ENCODE results near the gene CEACAM3. TPM values are rescaled to one million over a fixed set of nuclear protein-coding genes. Genes with fewer than 3 reads are reported as not detected.
"Not testable (repeated sequence)": the region's sequence is repeated elsewhere in the genome, so short reads cannot be mapped to it uniquely, and the experiment has no call there.

Gene CEACAM3
- 3.3 TPM for total RNA-seq

- no peak for ATAC-seq
- intact Hi-C loops (cut with DNase I), result no loop called here
Measured at GRCh38 chr19:41796362-41796761, at the start of gene CEACAM3. TSS of gene CEACAM3 (plus strand) at chr19:41796587. CDS start at chr19:41796678, 91 bp downstream.

GRCh38 chr19:41746593-41747227 lies 49.7 kb upstream of the CEACAM3 start:
- no peak for ATAC-seq
- no peak for DNase-seq (ENCODE audit: low spot score)
- intact Hi-C loops (cut with DNase I), result no loop called here

More at GRCh38 chr19:41796362-41796761, at the start of gene CEACAM3:
- no peak for DNase-seq (ENCODE audit: low spot score)

DNA sequence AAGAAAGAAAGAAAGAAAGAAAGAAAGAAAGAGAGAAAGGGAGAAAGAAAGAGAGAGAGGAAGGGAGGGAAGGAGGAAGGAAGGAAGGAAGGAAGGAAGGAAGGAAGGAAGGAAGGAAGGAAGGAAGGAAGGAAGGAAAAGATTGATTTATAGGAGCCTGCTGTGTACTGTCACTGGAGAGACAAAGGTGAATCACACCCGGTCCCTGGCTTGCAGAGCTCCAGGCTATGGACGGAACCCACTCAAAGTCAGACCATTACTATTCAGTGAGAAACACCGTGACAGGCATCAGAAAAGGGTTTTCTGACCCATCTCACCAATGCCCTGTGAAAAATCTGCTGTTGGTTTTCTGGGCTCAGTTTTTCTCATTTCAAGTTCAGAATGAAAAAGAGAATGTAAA lies 48.4 kb upstream of the CEACAM3 start:
- intact Hi-C loops (cut with DNase I), result no loop called here
- no peak for ATAC-seq
- DNase-seq (ENCODE audit: low spot score), result no peak

- intact Hi-C loops (cut with DNase I); ATAC-seq; DNase-seq (ENCODE audit: low spot score): not testable (repeated sequence)
Measured at GRCh38 chr19:41750248-41751134, 45.9 kb upstream of the CEACAM3 start.

DNA sequence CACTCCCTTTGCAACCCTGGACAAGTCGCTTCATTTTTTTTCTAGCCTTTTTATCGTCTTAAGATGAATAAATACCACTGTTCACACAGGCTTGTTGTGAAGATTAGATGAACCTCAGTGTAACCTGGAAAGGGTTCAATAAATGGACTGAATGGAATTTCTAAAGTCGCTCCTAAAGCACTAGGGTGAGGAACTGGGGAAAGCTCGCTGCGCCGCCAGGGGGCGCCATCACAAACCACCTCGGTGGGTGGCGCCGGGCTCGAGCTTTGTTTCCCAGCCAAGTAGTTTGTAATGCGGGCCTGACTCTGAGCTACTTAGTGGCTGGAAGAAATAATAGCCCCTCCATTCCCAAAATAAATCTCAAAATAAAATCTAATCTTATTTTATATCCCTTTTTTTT lies 43.2 kb upstream of the CEACAM3 start:
- intact Hi-C loops (cut with DNase I), result no loop called here
- ATAC-seq, result no peak
- peak; percentile 65 for DNase-seq (ENCODE audit: low spot score)

- no peak for DNase-seq (ENCODE audit: low spot score)
- intact Hi-C loops (cut with DNase I), result no loop called here
- ATAC-seq, result peak; percentile 59
Measured at GRCh38 chr19:41753936-41754529, 42.4 kb upstream of the CEACAM3 start.

- ATAC-seq (no peak), DNase-seq (ENCODE audit: low spot score) (no peak)
- intact Hi-C loops (cut with DNase I), result no loop called here
Measured at GRCh38 chr19:41755328-41755913, 41.0 kb upstream of the CEACAM3 start, which contains the start of gene CEACAM6. TSS of gene CEACAM6 (plus strand) at chr19:41755530. CDS start at chr19:41755639, 109 bp downstream.

- intact Hi-C loops (cut with DNase I), result no loop called here
- no peak for ATAC-seq
- DNase-seq (ENCODE audit: low spot score), result no peak
Measured at GRCh38 chr19:41758846-41759245, 37.5 kb upstream of the CEACAM3 start.

GRCh38 chr19:41767115-41767514 lies 29.3 kb upstream of the CEACAM3 start:
- intact Hi-C loops (cut with DNase I), result no loop called here
- no peak for ATAC-seq
- DNase-seq (ENCODE audit: low spot score), result no peak

GRCh38 chr19:41768105-41768504 lies 28.3 kb upstream of the CEACAM3 start:
- intact Hi-C loops (cut with DNase I), result not testable (repeated sequence)

DNA sequence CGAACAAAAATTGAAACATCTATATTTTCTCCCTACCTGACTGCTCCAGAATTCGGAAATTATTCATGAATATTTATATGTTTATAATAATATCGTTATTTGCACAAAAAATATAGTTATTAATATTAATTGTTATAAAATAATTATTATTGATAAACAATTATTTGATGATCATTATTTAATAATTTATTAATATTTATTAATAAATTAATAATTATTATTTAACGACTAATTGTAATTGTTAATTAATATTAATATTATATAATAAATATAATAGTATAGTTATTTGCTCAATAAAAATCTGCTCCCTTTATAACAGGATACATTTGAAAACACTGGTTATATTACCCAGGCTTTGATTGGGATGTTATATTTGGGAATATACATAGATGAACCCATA lies 26.8 kb upstream of the CEACAM3 start:
- intact Hi-C loops (cut with DNase I), result no loop called here
- DNase-seq (ENCODE audit: low spot score) (no peak), ATAC-seq (no peak)

More at GRCh38 chr19:41768105-41768504, 28.3 kb upstream of the CEACAM3 start:
- ATAC-seq; DNase-seq (ENCODE audit: low spot score): not testable (repeated sequence)

DNA sequence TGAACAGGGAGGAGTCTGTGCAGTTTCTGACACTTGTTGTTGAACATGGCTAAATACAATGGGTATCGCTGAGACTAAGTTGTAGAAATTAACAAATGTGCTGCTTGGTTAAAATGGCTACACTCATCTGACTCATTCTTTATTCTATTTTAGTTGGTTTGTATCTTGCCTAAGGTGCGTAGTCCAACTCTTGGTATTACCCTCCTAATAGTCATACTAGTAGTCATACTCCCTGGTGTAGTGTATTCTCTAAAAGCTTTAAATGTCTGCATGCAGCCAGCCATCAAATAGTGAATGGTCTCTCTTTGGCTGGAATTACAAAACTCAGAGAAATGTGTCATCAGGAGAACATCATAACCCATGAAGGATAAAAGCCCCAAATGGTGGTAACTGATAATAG lies 25.0 kb upstream of the CEACAM3 start:
- intact Hi-C loops (cut with DNase I), result no loop called here
- DNase-seq (ENCODE audit: low spot score), result no peak
- no peak for ATAC-seq

GRCh38 chr19:41774515-41774980 lies 21.8 kb upstream of the CEACAM3 start:
- no peak for DNase-seq (ENCODE audit: low spot score)

GRCh38 chr19:41776700-41777099 lies 19.7 kb upstream of the CEACAM3 start:
- ATAC-seq, result no peak

More at GRCh38 chr19:41774515-41774980, 21.8 kb upstream of the CEACAM3 start:
- intact Hi-C loops (cut with DNase I), result no loop called here
- no peak for ATAC-seq

DNA sequence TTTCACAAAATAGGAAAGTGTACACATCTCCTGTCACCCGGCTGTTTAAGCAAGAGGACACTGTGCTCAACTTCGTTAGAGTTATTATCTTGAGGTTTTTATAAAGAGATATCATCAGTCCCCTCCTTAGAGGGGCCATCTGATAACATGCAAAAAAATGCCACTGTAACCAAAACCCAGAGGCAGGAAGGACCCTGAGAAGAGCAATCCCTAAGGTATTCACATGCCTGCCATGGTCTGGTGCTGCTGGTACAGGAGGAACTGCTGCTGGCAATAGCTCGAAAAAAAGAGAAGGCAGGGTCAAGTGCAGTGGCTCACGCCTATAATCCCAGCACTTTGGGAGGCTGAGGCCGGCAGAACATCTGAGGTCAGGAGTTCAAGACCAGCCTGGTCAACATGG lies 12.8 kb upstream of the CEACAM3 start:
- intact Hi-C loops (cut with DNase I), result no loop called here
- DNase-seq (ENCODE audit: low spot score) (no peak), ATAC-seq (no peak)

More at GRCh38 chr19:41776700-41777099, 19.7 kb upstream of the CEACAM3 start:
- DNase-seq (ENCODE audit: low spot score), result no peak
- intact Hi-C loops (cut with DNase I), result no loop called here

- DNase-seq (ENCODE audit: low spot score) (no peak), ATAC-seq (no peak)
- intact Hi-C loops (cut with DNase I), result no loop called here
Measured at GRCh38 chr19:41784312-41784711, 12.1 kb upstream of the CEACAM3 start.

DNA sequence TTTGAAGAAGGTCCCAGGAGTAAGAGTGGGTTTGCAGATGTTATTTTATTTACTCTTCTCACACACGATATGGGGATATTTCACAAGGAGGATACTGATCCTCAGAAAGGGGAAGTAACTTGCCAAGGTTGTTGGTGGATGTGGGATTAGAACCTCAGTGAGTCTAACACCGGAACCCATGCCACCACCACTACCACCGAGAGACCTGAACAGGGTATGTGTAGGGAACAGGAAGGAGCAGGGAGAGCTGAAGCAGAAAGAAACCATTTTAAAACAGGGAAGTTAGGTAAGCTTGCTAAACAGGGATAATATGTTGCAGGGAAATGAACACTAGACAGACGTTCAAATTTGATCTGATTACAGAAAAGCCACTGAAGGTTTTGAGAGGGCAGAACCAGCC lies 11.6 kb upstream of the CEACAM3 start:
- DNase-seq (ENCODE audit: low spot score) (no peak), ATAC-seq (no peak)
- intact Hi-C loops (cut with DNase I), result no loop called here

DNA sequence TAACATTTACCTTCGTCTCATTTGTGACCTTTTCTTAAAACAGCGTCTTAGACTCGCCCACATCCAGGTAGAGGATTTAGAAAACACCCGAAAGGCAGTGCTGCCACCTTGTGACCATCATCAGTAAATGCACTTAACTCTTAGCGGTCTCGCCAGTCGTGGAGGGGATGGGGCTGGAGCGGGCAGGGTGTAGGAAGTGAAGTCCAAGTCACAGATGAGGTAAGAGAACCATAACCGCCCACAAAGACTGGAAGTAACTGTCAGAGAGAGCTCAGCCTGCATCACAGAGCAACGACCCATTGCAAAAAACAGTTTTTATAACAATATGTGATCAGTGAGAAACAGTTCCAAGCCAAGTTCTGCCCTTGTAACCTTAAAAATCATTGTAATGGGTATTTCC lies 10.7 kb upstream of the CEACAM3 start:
- DNase-seq (ENCODE audit: low spot score) (peak; percentile 61), ATAC-seq (no peak)
- intact Hi-C loops (cut with DNase I), result no loop called here

GRCh38 chr19:41787055-41787454 lies 9.3 kb upstream of the CEACAM3 start:
- intact Hi-C loops (cut with DNase I), result no loop called here
- DNase-seq (ENCODE audit: low spot score) (no peak), ATAC-seq (no peak)
